WTC11 (cell line): ENCODE results near the gene MIA2. TPM values are rescaled to one million over a fixed set of nuclear protein-coding genes. Genes with fewer than 3 reads are reported as not detected.

Experiments used
- ATAC-seq: fragments of 200-7000 bp; cut with Tn5 transposase; 2 replicates; pipeline ENCODE4 v1.10.0; 2021; ENCODE audit warnings: mild to moderate bottlenecking, moderate library complexity
- CTCF ChIA-PET: fragments of 300-600 bp; sonication (Branson Sonifier 250); formaldehyde crosslinking; loops from one replicate; lab custom pipeline; 2021; ENCODE audit warnings: antibody characterized with exemption; lab: Charles Lee
- POLR2A ChIA-PET: fragments of 350-600 bp; sonication (Branson Sonifier 250); formaldehyde crosslinking; loops from one replicate; lab custom pipeline; 2021; ENCODE audit warnings: antibody characterized with exemption; lab: Charles Lee
- DNase-seq: peaks from one replicate; pipeline ENCODE4 v3.0.0; 2021; ENCODE audit warnings: low spot score
- H3K27ac Mint-ChIP-seq: 2 replicates; pipeline ENCODE4 v1.8.0; 2021; ENCODE audit warnings: mixed read lengths
- H3K27me3 Mint-ChIP-seq: 2 replicates; pipeline ENCODE4 v1.8.0; 2021; ENCODE audit warnings: low read depth, mild to moderate bottlenecking, moderate library complexity, mixed read lengths
- H3K36me3 Mint-ChIP-seq: 2 replicates; pipeline ENCODE4 v1.8.0; 2021; ENCODE audit warnings: mixed read lengths
- H3K4me1 Mint-ChIP-seq: 2 replicates; pipeline ENCODE4 v1.8.0; 2022; ENCODE audit warnings: mixed read lengths
- H3K4me3 Mint-ChIP-seq: 2 replicates; pipeline ENCODE4 v1.8.0; 2021; ENCODE audit warnings: mild to moderate bottlenecking, moderate library complexity, mixed read lengths
- H3K9me3 Mint-ChIP-seq: 2 replicates; pipeline ENCODE4 v1.8.0; 2021; ENCODE audit warnings: mixed read lengths
- CBFB ChIP-seq: sonication (generic); formaldehyde crosslinking; IDR thresholded peaks from 2 replicates; pipeline ENCODE4 v1.8.1; 2022; ENCODE audit warnings: mild to moderate bottlenecking, low read depth, missing genetic modification reagents
- CTCF ChIP-seq: fragments of 200-600 bp; IDR thresholded peaks from 2 replicates; pipeline ENCODE4 v1.8.0; 2022; ENCODE audit warnings: antibody characterized with exemption
- FOXP1 ChIP-seq: sonication (generic); formaldehyde crosslinking; IDR thresholded peaks from 2 replicates; pipeline ENCODE4 v1.8.0; 2022; ENCODE audit warnings: missing genetic modification reagents, mild to moderate bottlenecking, moderate library complexity, borderline replicate concordance
- JAZF1 ChIP-seq: fragments of 250-450 bp; sonication (Bioruptor Pico); IDR thresholded peaks from 2 replicates; pipeline ENCODE4 v1.9.0; 2021; ENCODE audit warnings: moderate library complexity, mild to moderate bottlenecking, inconsistent platforms
- NFATC4 ChIP-seq: fragments of 250-450 bp; sonication (Bioruptor Pico); IDR thresholded peaks from 2 replicates; pipeline ENCODE4 v1.9.0; 2021; ENCODE audit warnings: mild to moderate bottlenecking
- NR2C2 ChIP-seq: sonication (generic); formaldehyde crosslinking; IDR thresholded peaks from 2 replicates; pipeline ENCODE4 v1.8.0; 2022; ENCODE audit warnings: mild to moderate bottlenecking, missing genetic modification reagents
- OVOL2 ChIP-seq: fragments of 250-450 bp; sonication (Bioruptor Pico); IDR thresholded peaks from 2 replicates; pipeline ENCODE4 v1.9.0; 2021; ENCODE audit warnings: mild to moderate bottlenecking, borderline replicate concordance
- TEAD1 ChIP-seq: sonication (generic); formaldehyde crosslinking; IDR thresholded peaks from 2 replicates; pipeline ENCODE4 v1.8.0; 2022; ENCODE audit warnings: mild to moderate bottlenecking, missing genetic modification reagents
- ZNF396 ChIP-seq: fragments of 250-450 bp; sonication (Bioruptor Pico); IDR thresholded peaks from 2 replicates; pipeline ENCODE4 v1.8.0; 2021; ENCODE audit warnings: mild to moderate bottlenecking, moderate library complexity, borderline replicate concordance
- ZNF423 ChIP-seq: fragments of 250-450 bp; sonication (Bioruptor Pico); IDR thresholded peaks from 2 replicates; pipeline ENCODE4 v2.1.2; 2022; ENCODE audit warnings: mild to moderate bottlenecking, moderate library complexity
- total RNA-seq: library from RNA; stranded (reverse); gene quantifications from 3 replicates; pipeline ENCODE4 v1.2.3, GENCODE V29; 2021
- TF ChIP-seq, protein P1 (sequence below): sonication (generic); formaldehyde crosslinking; IDR thresholded peaks from 2 replicates; pipeline ENCODE4 v1.8.1; 2023; ENCODE audit warnings: mild to moderate bottlenecking, moderate library complexity, missing genetic modification reagents
- TF ChIP-seq, protein P2 (sequence below): sonication (generic); formaldehyde crosslinking; IDR thresholded peaks from 2 replicates; pipeline ENCODE4 v1.8.0; 2023; ENCODE audit warnings: missing genetic modification reagents
- TF ChIP-seq, protein P3 (sequence below): fragments of 250-450 bp; sonication (Bioruptor Pico); IDR thresholded peaks from 2 replicates; pipeline ENCODE4 v1.9.0; 2021; ENCODE audit warnings: mild to moderate bottlenecking

MIA2 gene
- total RNA-seq, 1 experiment from 2014 or later: 11.3 TPM

- ChIA-PET CTCF (interaction anchor here (0.7 to 1.3 kb wide), 4 partner anchors 135 to 196 kb away, joined by 3 to 6 read pairs (median 5); partner anchors contain the start of gene TRAPPC6B), POLR2A (interaction anchor here (0.5 to 1.0 kb wide), 3 partner anchors 135 to 256 kb away, joined by 3 to 5 read pairs (median 4); no protein-coding TSS in a partner anchor)
- H3K4me3 Mint-ChIP-seq: no peak overlapping the region
- ATAC-seq: peak; percentile 25
- no peaks in the 10 kb centered on the region for H3K27me3 Mint-ChIP-seq
- peak overlapping the region; percentile 76; the same call in 1 of the 2 replicates for H3K27ac Mint-ChIP-seq
- peaks cover 19% of the 10 kb centered on the region for H3K36me3 Mint-ChIP-seq
- H3K9me3 Mint-ChIP-seq: peaks cover 19% of the 10 kb centered on the region
- 0 out of 2 replicates have a peak, but pooled peaks have one; percentile 31 for TF ChIP-seq TEAD1 (CRISPR knock-in tag)
- TF ChIP-seq JAZF1 (CRISPR knock-in tag): no peak
- TF ChIP-seq, all 79 proteins: peak for 1
- DNase-seq: no peak
- H3K4me1 Mint-ChIP-seq: peaks cover 35% of the 10 kb centered on the region
These were observed 133.0 kb downstream of the MIA2 start for GRCh38 chr14:39366460-39367386.

GRCh38 chr14:39367387-39367751 is 133.7 kb downstream of the MIA2 start:
- DNase-seq: peak; percentile 17
- TF ChIP-seq, protein P1, sequence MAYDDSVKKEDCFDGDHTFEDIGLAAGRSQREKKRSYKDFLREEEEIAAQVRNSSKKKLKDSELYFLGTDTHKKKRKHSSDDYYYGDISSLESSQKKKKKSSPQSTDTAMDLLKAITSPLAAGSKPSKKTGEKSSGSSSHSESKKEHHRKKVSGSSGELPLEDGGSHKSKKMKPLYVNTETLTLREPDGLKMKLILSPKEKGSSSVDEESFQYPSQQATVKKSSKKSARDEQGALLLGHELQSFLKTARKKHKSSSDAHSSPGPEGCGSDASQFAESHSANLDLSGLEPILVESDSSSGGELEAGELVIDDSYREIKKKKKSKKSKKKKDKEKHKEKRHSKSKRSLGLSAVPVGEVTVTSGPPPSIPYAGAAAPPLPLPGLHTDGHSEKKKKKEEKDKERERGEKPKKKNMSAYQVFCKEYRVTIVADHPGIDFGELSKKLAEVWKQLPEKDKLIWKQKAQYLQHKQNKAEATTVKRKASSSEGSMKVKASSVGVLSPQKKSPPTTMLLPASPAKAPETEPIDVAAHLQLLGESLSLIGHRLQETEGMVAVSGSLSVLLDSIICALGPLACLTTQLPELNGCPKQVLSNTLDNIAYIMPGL: no peak
- TF ChIP-seq NR2C2 (CRISPR knock-in tag) (no peak), ZNF423 (CRISPR knock-in tag) (peak; percentile 54; the same call in 1 of the 2 replicates), OVOL2 (no peak)
- POLR2A ChIA-PET: interaction anchor here (0.9 to 1.0 kb wide), 2 partner anchors 135 to 256 kb away, joined by 3 to 5 read pairs; no protein-coding TSS in a partner anchor

GRCh38 chr14:39368261-39368959 is 134.7 kb downstream of the MIA2 start:
- H3K27me3 Mint-ChIP-seq: no peaks in the 10 kb centered on the region
- no peak overlapping the region for H3K4me3 Mint-ChIP-seq
- ATAC-seq (peak; percentile 81), DNase-seq (peak; percentile 75)
- H3K27ac Mint-ChIP-seq: peak overlapping the region; percentile 82
- ChIA-PET CTCF (interaction anchor here (0.6 to 2.7 kb wide), 10 partner anchors 8 to 334 kb away, joined by 3 to 31 read pairs (median 3); partner anchors contain the start of gene TRAPPC6B), POLR2A (no interaction called here)
- H3K9me3 Mint-ChIP-seq: peaks cover 18% of the 10 kb centered on the region
- H3K4me1 Mint-ChIP-seq: peaks cover 35% of the 10 kb centered on the region
- H3K36me3 Mint-ChIP-seq: peaks cover 19% of the 10 kb centered on the region
- TF ChIP-seq, protein P1: no peak
- TF ChIP-seq CTCF: peak; percentile 33; the same call in 1 of the 2 replicates

More at GRCh38 chr14:39367387-39367751, 133.7 kb downstream of the MIA2 start:
- H3K4me1 Mint-ChIP-seq: peaks cover 35% of the 10 kb centered on the region
- no peaks in the 10 kb centered on the region for H3K27me3 Mint-ChIP-seq
- CTCF ChIA-PET: interaction anchor here (0.7 to 1.3 kb wide), 3 partner anchors 135 to 197 kb away, joined by 5 to 6 read pairs (median 5); partner anchors contain the start of gene TRAPPC6B
- peak; percentile 57 for ATAC-seq
- H3K9me3 Mint-ChIP-seq: peaks cover 19% of the 10 kb centered on the region
- peak overlapping the region; percentile 76 for H3K27ac Mint-ChIP-seq
- H3K4me3 Mint-ChIP-seq: 0 out of 2 replicates have a peak overlapping the region, but pooled peaks have one; percentile 2
- peaks cover 19% of the 10 kb centered on the region for H3K36me3 Mint-ChIP-seq

DNA sequence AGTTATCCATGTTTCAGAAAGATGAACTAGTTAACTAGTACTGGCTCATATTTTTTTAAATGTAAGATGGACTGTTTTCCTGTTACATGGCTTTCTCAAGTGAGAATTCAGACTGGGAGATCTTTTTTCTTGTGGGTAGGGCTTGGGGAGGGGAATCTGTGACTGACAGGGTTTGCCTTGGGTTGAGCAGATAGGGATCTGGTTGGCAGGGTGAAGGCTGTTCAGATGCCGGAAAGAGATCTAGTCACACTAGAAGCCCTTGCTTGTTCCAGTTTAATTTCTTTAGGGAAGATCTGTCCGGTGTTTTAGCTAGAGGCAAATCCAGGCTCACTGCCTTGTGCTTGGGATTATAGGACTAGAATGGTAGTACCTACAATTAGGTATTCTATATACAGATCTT is 135.3 kb downstream of the MIA2 start:
- ATAC-seq: peak; percentile 19; the same call in 1 of the 2 replicates
- H3K4me1 Mint-ChIP-seq: peaks cover 35% of the 10 kb centered on the region
- no peak overlapping the region for H3K4me3 Mint-ChIP-seq
- no peaks in the 10 kb centered on the region for H3K27me3 Mint-ChIP-seq
- no peak for DNase-seq
- ChIA-PET CTCF (interaction anchor here (0.7 to 2.7 kb wide), 5 partner anchors 8 to 137 kb away, joined by 3 to 31 read pairs (median 6); no protein-coding TSS in a partner anchor), POLR2A (no interaction called here)
- peaks cover 13% of the 10 kb centered on the region for H3K9me3 Mint-ChIP-seq
- peaks cover 14% of the 10 kb centered on the region for H3K36me3 Mint-ChIP-seq
- H3K27ac Mint-ChIP-seq: no peak overlapping the region
- TF ChIP-seq NFATC4 (CRISPR knock-in tag) (no peak), CTCF (no peak), CBFB (CRISPR knock-in tag) (no peak), FOXP1 (CRISPR knock-in tag) (no peak), ZNF396 (CRISPR knock-in tag) (no peak)
- TF ChIP-seq, protein P2, sequence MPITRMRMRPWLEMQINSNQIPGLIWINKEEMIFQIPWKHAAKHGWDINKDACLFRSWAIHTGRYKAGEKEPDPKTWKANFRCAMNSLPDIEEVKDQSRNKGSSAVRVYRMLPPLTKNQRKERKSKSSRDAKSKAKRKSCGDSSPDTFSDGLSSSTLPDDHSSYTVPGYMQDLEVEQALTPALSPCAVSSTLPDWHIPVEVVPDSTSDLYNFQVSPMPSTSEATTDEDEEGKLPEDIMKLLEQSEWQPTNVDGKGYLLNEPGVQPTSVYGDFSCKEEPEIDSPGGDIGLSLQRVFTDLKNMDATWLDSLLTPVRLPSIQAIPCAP: no peak
- TF ChIP-seq, protein P3, sequence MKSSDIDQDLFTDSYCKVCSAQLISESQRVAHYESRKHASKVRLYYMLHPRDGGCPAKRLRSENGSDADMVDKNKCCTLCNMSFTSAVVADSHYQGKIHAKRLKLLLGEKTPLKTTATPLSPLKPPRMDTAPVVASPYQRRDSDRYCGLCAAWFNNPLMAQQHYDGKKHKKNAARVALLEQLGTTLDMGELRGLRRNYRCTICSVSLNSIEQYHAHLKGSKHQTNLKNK (CRISPR knock-in tag): no peak
